IPS-11a (cell line): ENCODE data around the gene CCDC78.

Experiments used
- H3K4me3 ChIP-seq: one replicate; pipeline ENCODE4 v1.5.1; 2013; ENCODE audit warnings: low read depth, low read length, control low read depth

CCDC78 gene

DNA sequence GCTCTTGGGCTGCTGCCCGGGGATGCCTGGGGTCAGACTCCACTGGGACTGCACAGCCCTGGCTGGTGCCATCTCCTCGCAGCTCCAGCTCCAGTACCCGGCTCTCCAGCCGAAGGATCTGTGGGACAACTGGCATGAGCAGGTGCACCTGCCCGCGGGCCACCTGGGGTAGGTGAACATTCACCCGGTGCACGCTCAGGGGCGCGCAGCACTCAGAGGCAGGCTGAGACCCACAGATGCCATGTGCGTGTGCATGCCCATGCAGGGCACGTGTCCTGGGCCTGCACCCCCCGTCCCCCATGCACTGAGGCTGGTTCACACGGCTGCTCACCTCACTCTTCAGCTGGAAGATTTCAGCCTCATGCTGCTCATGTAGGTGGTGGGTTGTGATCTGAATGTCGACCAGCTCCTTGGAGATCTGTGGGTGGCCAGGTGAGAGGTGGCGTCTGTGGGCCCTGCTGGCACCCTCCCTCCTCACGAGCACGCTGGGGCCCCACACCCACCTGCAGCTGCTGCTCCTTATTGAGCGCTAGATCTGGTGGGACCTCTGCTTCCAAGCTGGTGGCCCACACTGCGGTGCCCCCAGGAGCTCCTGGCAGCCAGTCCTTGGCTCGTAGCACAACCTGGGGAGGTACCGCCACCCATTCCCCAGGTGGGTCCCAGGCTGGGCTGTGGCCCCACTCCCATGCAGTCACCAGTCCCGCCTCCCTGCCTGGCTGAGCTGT is 618 bp downstream of the CCDC78 start:
- no peak overlapping the region for H3K4me3 ChIP-seq

DNA sequence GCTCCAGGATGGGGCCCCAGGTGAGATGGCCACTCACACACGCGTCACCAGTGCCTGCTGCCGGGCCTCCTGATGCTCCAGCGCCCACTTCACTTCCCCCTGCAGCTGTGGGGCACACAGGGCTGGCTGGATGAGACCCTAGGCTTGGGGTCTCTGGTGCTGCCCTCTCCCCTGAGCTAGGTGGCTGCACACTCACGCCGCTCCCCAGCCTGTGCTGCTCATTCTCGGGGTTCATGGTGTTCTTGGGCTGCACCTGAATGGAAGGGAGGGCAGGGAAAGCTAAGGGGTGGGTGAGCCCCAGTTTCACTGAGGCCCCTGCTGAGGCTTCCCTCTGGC is 1.2 kb downstream of the CCDC78 start:
- no peak overlapping the region for H3K4me3 ChIP-seq

- H3K4me3 ChIP-seq, result no peak overlapping the region
Observed at GRCh38 chr16:724188-725040, 1.8 kb downstream of the CCDC78 start.

DNA sequence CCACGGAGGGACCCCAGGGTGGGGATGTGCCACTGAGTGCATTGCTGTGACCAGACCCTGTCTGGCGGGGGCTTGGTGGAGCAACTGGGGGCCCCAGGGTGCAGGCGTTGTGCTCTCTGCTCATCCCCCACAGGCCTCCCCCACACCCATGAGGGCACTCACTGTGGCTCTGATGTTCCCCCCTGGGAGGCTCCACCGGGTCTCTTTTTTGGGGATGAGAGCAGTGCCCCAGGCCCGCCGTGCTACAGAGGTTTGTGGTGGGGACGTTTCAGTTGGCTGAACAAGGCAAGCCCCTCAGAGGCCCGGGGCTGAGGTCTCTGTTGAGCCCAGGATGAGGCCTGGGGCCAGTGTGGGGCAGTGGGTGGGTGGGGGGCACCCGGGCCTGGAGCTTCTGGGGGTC is 2.5 kb downstream of the CCDC78 start:
- no peak overlapping the region for H3K4me3 ChIP-seq

GRCh38 chr16:722835-723633 is 3.2 kb downstream of the CCDC78 start:
- H3K4me3 ChIP-seq, result no peak overlapping the region

- no peak overlapping the region for H3K4me3 ChIP-seq
Observed at GRCh38 chr16:721765-722540, 4.3 kb downstream of the CCDC78 start.

DNA sequence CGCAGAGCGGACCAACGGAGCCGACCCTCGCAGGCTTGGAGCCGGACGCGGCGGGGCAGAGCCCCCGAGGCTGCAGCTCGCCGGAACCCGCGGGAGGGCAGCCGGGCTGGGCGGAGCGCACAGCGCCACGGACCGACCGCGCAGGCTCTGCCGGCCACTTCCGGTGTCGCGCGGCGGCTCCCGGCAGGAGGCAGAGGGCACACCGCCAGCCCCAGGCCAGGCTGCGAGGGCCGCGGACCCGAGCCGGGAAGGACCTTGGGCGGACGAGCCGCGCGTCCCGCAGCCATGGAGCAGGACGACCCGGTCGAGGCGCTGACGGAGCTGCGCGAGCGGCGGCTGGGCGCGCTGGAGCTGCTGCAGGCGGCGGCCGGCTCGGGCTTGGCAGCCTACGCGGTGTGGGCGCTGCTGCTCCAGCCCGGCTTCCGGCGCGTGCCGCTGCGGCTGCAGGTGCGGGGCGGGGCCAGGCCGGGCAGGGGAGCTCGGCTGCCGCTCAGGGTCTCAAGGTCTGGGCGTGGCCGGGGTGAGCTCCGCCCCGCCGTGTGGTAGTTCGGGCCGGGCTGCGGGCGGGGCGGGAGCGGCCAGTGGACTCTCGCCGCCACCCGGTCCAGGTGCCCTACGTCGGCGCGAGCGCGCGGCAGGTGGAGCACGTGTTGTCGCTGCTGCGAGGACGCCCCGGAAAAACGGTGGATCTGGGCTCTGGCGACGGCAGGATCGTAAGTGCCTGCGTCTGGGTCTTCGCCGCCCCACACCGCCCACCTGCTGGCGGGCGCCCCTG is 5.1 kb downstream of the CCDC78 start, which contains the start of gene ANTKMT:
Gene ANTKMT, plus strand, starts transcription at position 157 of the 775 bp plus-strand sequence. Its CDS starts 129 bp downstream, at position 286.
- H3K4me3 ChIP-seq, result peak within 1 kb of the TSS; percentile 73

- peak overlapping the region; percentile 73 for H3K4me3 ChIP-seq
Observed at GRCh38 chr16:720447-720989, 5.7 kb downstream of the CCDC78 start.

GRCh38 chr16:719815-720446 is 6.3 kb downstream of the CCDC78 start:
- H3K4me3 ChIP-seq, result peak overlapping the region; percentile 73

DNA sequence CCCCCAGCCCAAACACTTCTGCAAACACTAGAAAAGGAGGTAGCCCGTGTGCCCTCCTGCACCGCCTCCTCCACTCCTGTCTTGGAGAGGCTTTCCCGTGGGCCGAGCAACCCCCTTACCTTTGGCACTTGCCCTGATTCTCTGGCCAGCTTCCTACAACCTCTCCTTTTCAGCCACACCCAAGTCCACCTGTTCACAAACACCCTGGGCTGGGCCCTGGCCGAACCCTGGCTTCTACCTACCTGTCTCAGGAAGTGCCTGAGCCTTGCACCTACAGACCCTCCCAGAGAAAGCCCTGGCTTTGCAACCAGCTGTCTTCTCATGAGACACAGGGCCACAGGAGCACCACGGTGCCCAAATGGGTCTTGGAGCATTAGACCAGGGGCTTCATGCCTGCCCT is 7.3 kb downstream of the CCDC78 start:
- no peak overlapping the region for H3K4me3 ChIP-seq

DNA sequence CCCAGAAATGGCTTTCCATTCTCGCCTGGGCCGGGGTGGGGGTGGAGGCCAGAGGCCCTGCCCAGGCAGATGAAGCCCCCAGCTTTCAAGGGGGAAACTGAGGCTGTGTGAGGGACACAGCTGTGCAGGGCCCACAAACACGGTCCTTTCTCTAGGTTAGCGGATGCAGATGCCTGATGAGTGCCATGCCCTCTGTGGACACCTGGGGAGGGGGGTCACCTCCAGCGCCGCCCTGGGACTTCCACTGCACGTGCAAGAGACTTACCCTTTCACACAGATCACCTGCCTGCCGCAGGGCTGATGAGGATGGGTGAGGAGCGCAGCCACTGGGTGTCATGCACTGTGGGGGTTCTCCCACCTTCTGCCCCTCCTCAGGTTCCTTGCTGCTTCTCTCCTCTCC is 7.9 kb downstream of the CCDC78 start:
- H3K4me3 ChIP-seq, result no peak overlapping the region

GRCh38 chr16:717450-718245 is 8.6 kb downstream of the CCDC78 start:
- H3K4me3 ChIP-seq, result no peak overlapping the region

- H3K4me3 ChIP-seq, result no peak overlapping the region
Observed at GRCh38 chr16:716768-717325, 9.4 kb downstream of the CCDC78 start.

DNA sequence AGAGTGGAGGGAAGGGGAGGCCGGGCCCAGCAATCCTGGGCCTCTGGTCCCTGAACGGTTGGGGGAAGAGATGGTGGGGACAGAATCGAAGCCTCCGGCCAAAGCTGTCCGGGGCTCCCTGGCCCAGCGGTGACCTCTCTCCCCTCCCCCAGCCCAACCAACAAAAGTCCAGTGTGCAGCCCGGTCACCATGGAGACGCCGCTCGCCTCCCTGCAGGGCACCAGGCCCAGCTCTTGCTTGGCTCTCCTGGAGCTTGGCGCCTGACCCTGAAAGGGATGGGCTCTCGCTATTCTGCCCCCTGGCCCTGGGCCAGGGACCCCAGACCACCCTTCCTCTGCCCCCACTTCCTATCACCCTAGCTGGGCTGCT is 10.1 kb downstream of the CCDC78 start:
- no peak overlapping the region for H3K4me3 ChIP-seq

DNA sequence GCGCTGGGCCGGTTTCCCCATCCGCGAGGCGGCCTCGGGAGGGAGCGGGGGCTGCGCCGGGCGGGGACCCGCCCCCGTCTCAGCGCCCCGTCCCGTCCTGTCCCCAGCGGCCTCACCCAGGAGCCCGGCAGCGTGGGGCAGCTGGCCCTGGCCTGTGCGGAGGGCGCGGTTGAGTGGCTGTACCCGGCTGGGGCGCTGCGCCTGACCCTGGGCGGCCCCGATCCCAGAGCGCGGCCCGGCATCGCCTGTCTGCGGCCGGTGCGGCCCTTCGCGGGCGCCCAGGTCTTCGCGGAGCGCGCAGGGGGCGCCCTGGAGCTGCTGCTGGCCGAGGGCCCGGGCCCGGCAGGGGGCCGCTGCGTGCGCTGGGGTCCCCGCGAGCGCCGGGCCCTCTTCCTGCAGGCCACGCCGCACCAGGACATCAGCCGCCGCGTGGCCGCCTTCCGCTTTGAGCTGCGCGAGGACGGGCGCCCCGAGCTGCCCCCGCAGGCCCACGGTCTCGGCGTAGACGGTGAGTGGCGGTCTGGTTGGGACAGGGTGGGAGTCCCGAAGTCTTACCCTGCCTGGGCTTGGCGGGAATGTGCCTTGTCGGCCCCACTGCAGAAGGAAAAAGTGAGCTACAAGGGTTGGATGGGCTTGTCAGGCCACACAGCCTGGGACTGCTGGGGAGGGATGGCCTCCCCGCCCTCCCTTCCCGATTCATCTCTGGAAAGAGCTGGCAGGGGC is 10.6 kb downstream of the CCDC78 start:
- H3K4me3 ChIP-seq, result peak overlapping the region; percentile 18

DNA sequence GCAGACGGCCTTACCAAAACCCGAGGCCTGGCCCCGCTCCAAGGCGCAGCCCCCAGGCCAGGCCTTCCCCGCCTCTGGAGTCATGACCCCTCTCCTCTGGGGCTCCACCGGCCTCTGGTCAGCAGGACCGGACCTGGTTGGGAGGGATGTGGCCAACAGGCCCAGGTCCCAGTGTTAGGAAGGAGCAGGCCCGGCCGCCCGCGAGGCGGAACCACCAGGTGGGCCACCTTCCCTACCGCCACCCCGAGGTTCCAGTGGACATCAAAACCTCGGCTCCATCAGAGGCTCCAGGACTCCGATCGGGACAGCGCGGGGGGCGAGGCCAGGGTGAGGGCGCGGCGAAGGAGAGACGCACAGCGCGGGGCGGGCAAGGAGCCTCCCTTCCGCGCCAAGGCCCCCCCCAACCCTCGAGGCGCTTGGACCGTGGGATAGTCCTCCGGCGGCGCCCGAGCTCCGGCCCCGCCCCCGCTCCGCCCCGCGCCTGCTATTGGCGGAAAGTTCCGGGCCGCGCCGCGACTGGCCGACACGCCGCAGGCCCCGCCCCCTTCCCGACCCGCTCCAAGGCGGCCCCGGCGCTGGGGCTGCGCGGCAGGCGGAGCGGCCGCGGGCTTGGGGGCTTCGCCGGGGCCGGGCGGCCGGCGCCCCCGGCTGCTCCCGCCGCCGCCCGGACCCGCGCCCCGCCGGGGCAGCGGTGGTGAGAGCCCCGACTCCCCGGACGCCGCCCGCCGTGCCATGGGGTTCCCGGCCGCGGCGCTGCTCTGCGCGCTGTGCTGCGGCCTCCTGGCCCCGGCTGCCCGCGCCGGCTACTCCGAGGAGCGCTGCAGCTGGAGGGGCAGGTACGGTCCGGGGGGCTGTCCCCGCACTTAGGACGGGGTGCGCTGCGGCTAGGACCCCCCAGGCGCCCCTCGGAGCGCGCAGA is 11.4 kb downstream of the CCDC78 start, which contains the start of gene METRN:
Gene METRN, plus strand, starts transcription at position 561 of the 919 bp plus-strand sequence. Its CDS starts 172 bp downstream, at position 733.
- peak within 1 kb of the TSS; percentile 18 for H3K4me3 ChIP-seq
